OCI-LY3 (cell line): Measurements from ENCODE around the gene ANKRD63.

Source experiments
- CTCF ChIP-seq: fragments of 200-600, 300-600 bp; sonication (generic); IDR thresholded peaks from 2 replicates; pipeline ENCODE4 v1.5.1; 2014; ENCODE audit warnings: antibody characterized with exemption, low read length, low read depth
- EZH2phosphoT487 ChIP-seq: fragments of 200-600 bp; shearing (Covaris generic); IDR thresholded peaks from 2 replicates; pipeline ENCODE4 v1.6.1; 2018; ENCODE audit warnings: antibody characterized with exemption, mixed run types, low read depth

GRCh38 chr15:40267670-40268069, 15.2 kb downstream of the ANKRD63 start:
- TF ChIP-seq CTCF (no peak), EZH2phosphoT487 (no peak)
